HG02885 (cell line): ENCODE measurements around the gene HELT.

Experiments used
- ATAC-seq: cut with Tn5 transposase; IDR thresholded peaks from one replicate; pipeline ENCODE4 v1.9.1; 2021; ENCODE audit warnings: mild to moderate bottlenecking; ENCODE audit not compliant: unreplicated experiment, poor library complexity

The HELT gene

GRCh38 chr4:185002784-185003183, 15.5 kb upstream of the HELT start:
- no peak for ATAC-seq

- ATAC-seq: no peak
Observed at GRCh38 chr4:185003596-185004351, 14.5 kb upstream of the HELT start.

- ATAC-seq: peak; percentile 38
Observed at GRCh38 chr4:185004562-185005218, 13.6 kb upstream of the HELT start.

GRCh38 chr4:185005219-185005819, 13.0 kb upstream of the HELT start:
- peak; percentile 91 for ATAC-seq

- ATAC-seq: no peak
Observed at GRCh38 chr4:185011408-185011807, 6.9 kb upstream of the HELT start.

- no peak for ATAC-seq
Observed at GRCh38 chr4:185013417-185014125, 4.7 kb upstream of the HELT start.

- no peak for ATAC-seq
Observed at GRCh38 chr4:185015108-185015507, 3.2 kb upstream of the HELT start.

GRCh38 chr4:185016101-185016940, 2.0 kb upstream of the HELT start:
- no peak for ATAC-seq

- no peak for ATAC-seq
Observed at GRCh38 chr4:185016946-185017758, 1.1 kb upstream of the HELT start.

- ATAC-seq: no peak
Observed at GRCh38 chr4:185018834-185019455, 655 bp downstream of the HELT start.

- no peak for ATAC-seq
Observed at GRCh38 chr4:185019456-185020292, 1.4 kb downstream of the HELT start.

- ATAC-seq: no peak
Observed at GRCh38 chr4:185020293-185020808, 2.1 kb downstream of the HELT start.

GRCh38 chr4:185020863-185021761, 2.8 kb downstream of the HELT start:
- no peak for ATAC-seq

- no peak for ATAC-seq
Observed at GRCh38 chr4:185023471-185023870, 5.2 kb downstream of the HELT start.

GRCh38 chr4:185028625-185029024, 10.3 kb downstream of the HELT start:
- no peak for ATAC-seq

- ATAC-seq: no peak
Observed at GRCh38 chr4:185031611-185032010, 13.3 kb downstream of the HELT start.

- no peak for ATAC-seq
Observed at GRCh38 chr4:185033072-185033471, 14.8 kb downstream of the HELT start.
